ENCODE measurements around the gene KCNIP3. TPM values are rescaled to one million over a fixed set of nuclear protein-coding genes. Genes with fewer than 3 reads are reported as not detected.

KCNIP3 gene
- total RNA-seq, 1 donor from 2014 or later = not detected

DNA sequence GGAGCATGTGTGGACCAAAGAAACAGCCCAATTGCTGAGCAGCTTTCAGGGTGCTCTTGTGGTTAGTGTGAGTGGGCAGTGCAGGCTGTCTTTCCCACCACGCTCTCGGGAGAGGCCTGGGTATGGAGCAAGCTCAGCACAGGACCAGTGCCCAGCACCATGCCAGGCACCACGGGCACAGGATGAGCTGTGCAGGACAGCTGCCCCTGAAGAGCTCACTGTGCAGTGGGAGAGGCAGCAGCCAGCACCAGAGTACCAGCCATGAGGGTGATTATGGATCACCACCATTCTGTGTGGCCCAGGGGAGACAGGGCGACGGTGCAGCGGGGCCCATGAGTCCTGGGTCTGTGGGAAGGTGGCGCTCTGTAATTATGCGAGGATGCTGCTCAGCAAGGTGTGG, 75.7 kb downstream of the KCNIP3 start:
- intact Hi-C loops (cut with micrococcal nuclease) = no loop called here
- H3K27ac Mint-ChIP-seq = no peak overlapping the region
- H3K36me3 Mint-ChIP-seq (ENCODE audit: low read depth) = no peaks in the 10 kb centered on the region
- ChIA-PET CTCF (no interaction called here), POLR2A (no interaction called here)
- DNase-seq (no peak), ATAC-seq (ENCODE audit: low read depth) (no peak)
- TF ChIP-seq, protein P1, sequence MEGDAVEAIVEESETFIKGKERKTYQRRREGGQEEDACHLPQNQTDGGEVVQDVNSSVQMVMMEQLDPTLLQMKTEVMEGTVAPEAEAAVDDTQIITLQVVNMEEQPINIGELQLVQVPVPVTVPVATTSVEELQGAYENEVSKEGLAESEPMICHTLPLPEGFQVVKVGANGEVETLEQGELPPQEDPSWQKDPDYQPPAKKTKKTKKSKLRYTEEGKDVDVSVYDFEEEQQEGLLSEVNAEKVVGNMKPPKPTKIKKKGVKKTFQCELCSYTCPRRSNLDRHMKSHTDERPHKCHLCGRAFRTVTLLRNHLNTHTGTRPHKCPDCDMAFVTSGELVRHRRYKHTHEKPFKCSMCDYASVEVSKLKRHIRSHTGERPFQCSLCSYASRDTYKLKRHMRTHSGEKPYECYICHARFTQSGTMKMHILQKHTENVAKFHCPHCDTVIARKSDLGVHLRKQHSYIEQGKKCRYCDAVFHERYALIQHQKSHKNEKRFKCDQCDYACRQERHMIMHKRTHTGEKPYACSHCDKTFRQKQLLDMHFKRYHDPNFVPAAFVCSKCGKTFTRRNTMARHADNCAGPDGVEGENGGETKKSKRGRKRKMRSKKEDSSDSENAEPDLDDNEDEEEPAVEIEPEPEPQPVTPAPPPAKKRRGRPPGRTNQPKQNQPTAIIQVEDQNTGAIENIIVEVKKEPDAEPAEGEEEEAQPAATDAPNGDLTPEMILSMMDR (IDR thresholded peaks at IDR 0.05) = no peak
- H3K4me3 Mint-ChIP-seq = no peak overlapping the region
- no peaks in the 10 kb centered on the region for H3K4me1 Mint-ChIP-seq
- peaks cover 9% of the 10 kb centered on the region for H3K9me3 Mint-ChIP-seq
- peaks cover 8% of the 10 kb centered on the region for H3K27me3 Mint-ChIP-seq

GRCh38 chr2:95374029-95374428, 76.9 kb downstream of the KCNIP3 start:
- DNase-seq (no peak), ATAC-seq (ENCODE audit: low read depth) (no peak)
- H3K4me1 Mint-ChIP-seq = no peaks in the 10 kb centered on the region
- CTCF ChIA-PET = no interaction called here
- no peaks in the 10 kb centered on the region for H3K36me3 Mint-ChIP-seq (ENCODE audit: low read depth)
- H3K27me3 Mint-ChIP-seq = peaks cover 8% of the 10 kb centered on the region
- H3K27ac Mint-ChIP-seq = no peak overlapping the region
- intact Hi-C loops (cut with micrococcal nuclease) = no loop called here
- POLR2A ChIA-PET = no interaction called here
- TF ChIP-seq, protein P1 (IDR thresholded peaks at IDR 0.05) = no peak
- no peak overlapping the region for H3K4me3 Mint-ChIP-seq
- H3K9me3 Mint-ChIP-seq = peaks cover 9% of the 10 kb centered on the region

GRCh38 chr2:95374451-95374920, 77.3 kb downstream of the KCNIP3 start:
- DNase-seq = no peak
- H3K4me3 Mint-ChIP-seq = no peak overlapping the region
- H3K27me3 Mint-ChIP-seq = peaks cover 8% of the 10 kb centered on the region
- peaks cover 9% of the 10 kb centered on the region for H3K9me3 Mint-ChIP-seq
- no peaks in the 10 kb centered on the region for H3K4me1 Mint-ChIP-seq
- ChIA-PET CTCF (no interaction called here), POLR2A (no interaction called here)
- TF ChIP-seq, protein P1 (IDR thresholded peaks at IDR 0.05) = no peak
- ATAC-seq (ENCODE audit: low read depth) = no peak
- no peak overlapping the region for H3K27ac Mint-ChIP-seq
- intact Hi-C loops (cut with micrococcal nuclease) = no loop called here
- no peaks in the 10 kb centered on the region for H3K36me3 Mint-ChIP-seq (ENCODE audit: low read depth)

GRCh38 chr2:95374921-95375471, 77.8 kb downstream of the KCNIP3 start:
- DNase-seq (no peak), ATAC-seq (ENCODE audit: low read depth) (no peak)
- POLR2A ChIA-PET = no interaction called here
- Mint-ChIP-seq H3K4me3 (no peak overlapping the region), H3K27ac (no peak overlapping the region), H3K9me3 (peaks cover 9% of the 10 kb centered on the region), H3K27me3 (peaks cover 8% of the 10 kb centered on the region), H3K36me3 (ENCODE audit: low read depth) (no peaks in the 10 kb centered on the region), H3K4me1 (no peaks in the 10 kb centered on the region)
- CTCF ChIA-PET = no interaction called here
- intact Hi-C loops (cut with micrococcal nuclease) = no loop called here
- TF ChIP-seq, protein P1 (IDR thresholded peaks at IDR 0.05) = no peak

DNA sequence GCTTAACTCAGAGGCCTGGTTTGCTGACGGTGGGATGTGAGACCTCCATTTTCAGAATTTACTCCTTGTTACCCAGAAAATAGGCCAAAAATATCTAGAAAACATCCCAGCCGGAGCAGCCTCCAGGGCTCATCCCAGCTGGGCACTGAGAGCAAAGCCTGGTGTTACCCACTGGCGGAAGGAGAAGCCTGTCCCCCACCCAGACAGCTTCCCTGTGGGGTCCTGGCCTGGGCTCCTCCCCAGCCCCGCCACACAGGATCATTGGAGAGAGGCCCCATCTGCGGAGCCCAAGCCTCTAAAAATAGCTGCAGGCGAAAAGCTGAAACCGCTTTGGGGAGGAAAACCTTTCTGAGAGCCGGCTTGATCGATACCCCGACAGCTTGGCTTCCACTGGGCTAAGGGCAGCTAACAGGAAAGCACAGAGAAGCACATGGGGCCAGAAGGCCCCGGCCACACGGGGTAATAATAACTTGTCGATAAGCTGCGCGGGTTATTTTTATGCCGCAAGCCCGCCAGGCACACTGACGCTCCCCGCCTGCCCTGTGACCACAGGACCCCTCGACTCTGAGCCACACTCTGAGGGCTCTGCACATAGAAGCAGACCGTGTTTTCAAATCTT, 78.5 kb downstream of the KCNIP3 start:
- POLR2A ChIA-PET = no interaction called here
- peaks cover 4% of the 10 kb centered on the region for H3K9me3 Mint-ChIP-seq
- H3K4me1 Mint-ChIP-seq = no peaks in the 10 kb centered on the region
- CTCF ChIA-PET = no interaction called here
- no peaks in the 10 kb centered on the region for H3K36me3 Mint-ChIP-seq (ENCODE audit: low read depth)
- intact Hi-C loops (cut with micrococcal nuclease) = no loop called here
- no peak overlapping the region for H3K27ac Mint-ChIP-seq
- no peak overlapping the region for H3K4me3 Mint-ChIP-seq
- peaks cover 8% of the 10 kb centered on the region for H3K27me3 Mint-ChIP-seq
- ATAC-seq (ENCODE audit: low read depth) = no peak
- TF ChIP-seq, protein P1 (IDR thresholded peaks at IDR 0.05) = no peak
- DNase-seq = no peak
